LNCaP clone FGC (cell line): ENCODE results near the gene ASTN1.

Source experiments
- DNase-seq: peaks from one replicate; pipeline ENCODE4 v3.0.0-alpha.2; 2011; ENCODE audit warnings: low read depth
- H3K4me3 ChIP-seq: 2 replicates; pipeline ENCODE4 v1.5.1; 2011; ENCODE audit warnings: mild to moderate bottlenecking, low read depth, low read length, control low read depth
- TF ChIP-seq, protein P1 (sequence below): IDR thresholded peaks from 2 replicates; pipeline ENCODE4 v1.5.1; 2012; ENCODE audit warnings: mild to moderate bottlenecking; ENCODE audit not compliant: control insufficient read depth, insufficient read depth; ENCODE audit errors: extremely low read depth

ASTN1 gene

DNA sequence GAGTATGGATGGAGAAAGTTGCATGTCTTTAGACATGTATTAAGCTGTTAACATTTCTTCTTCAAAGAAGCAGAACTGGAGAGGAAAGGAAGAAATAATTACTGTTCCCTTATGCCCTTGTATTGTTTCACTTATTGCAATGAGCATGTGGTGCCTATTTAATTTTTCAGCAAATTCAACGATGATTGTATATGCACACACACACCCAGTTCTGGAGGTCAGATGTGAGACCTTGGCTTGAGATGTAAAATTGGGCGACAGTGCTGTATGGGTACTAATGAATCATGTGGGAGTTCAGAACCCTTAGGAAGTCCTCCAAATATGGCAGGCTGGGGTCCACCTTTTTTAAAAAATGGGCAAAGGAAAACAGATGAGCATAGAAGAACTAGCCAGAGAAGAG, 33.7 kb upstream of the ASTN1 start:
- TF ChIP-seq, protein P1, sequence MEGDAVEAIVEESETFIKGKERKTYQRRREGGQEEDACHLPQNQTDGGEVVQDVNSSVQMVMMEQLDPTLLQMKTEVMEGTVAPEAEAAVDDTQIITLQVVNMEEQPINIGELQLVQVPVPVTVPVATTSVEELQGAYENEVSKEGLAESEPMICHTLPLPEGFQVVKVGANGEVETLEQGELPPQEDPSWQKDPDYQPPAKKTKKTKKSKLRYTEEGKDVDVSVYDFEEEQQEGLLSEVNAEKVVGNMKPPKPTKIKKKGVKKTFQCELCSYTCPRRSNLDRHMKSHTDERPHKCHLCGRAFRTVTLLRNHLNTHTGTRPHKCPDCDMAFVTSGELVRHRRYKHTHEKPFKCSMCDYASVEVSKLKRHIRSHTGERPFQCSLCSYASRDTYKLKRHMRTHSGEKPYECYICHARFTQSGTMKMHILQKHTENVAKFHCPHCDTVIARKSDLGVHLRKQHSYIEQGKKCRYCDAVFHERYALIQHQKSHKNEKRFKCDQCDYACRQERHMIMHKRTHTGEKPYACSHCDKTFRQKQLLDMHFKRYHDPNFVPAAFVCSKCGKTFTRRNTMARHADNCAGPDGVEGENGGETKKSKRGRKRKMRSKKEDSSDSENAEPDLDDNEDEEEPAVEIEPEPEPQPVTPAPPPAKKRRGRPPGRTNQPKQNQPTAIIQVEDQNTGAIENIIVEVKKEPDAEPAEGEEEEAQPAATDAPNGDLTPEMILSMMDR, result no peak
- no peak overlapping the region for H3K4me3 ChIP-seq
- DNase-seq, result no peak

DNA sequence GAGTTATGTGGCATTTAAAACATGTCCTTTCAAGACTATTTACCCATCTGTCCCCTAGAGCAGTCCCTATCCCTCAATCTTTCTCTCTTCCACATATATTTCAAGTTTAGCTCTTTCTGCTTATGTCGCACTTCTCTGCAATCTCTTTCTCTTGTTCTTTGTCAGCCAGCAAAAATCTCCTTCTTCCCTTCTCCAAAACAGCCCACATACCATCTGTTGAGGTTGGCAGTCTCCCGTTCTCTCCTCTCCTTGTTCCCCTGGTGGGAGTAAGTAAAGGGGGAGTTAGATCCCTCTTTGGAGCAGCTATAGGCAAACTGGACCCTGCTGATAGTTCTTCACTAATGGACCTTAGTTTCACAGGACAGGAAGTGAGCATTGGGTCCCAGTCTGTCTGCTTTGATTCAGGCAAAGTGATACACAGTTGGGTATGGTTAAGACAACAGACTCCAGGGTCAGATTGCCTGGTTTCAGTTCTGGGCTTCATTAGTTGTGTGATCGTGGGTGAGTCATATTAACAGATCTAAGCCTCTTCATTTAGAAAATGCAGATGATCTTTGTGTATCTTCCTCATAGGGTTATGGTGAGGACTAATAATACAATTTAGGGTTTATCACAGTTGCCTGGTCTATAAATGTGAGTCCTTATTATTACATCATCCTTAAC, 25.9 kb upstream of the ASTN1 start:
- no peak overlapping the region for H3K4me3 ChIP-seq
- TF ChIP-seq, protein P1, result no peak
- DNase-seq, result no peak

DNA sequence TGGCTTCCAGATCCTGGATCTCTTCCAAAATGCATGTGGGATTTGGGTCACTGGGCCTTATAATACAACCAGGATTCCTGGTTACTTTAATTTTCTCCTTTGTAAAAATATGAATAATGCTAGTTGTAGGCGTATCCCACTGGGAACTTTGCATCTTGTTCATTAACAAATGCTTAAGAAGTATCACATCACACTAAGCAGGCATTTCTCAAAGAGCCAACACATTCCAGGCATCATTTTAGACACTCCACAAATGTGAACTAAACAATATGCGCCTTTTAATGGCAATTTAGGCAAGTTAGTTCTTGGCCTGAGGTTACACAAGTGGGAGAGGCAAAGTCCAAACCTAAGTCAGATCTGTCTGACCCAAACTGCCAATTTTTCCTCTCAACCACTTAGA, 22.1 kb upstream of the ASTN1 start:
- H3K4me3 ChIP-seq, result no peak overlapping the region
- no peak for DNase-seq
- TF ChIP-seq, protein P1, result no peak

DNA sequence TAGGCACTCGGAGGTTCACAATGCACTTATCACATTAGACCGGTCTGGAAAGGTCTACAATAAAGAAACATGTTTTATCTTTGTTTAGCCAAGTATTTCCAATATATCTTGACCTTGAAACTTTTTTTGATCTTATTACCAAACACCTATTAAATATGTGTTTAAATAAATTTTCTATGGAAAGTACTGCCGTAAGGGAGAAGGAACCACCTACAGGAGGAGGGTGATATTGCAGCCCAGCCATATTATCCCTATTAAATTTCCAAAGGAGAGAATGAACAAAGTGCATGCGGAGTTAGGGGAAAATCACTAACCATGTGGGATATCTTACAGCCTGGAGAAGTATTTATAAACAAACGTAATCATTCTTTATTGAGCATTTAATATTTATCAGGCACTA, 20.7 kb upstream of the ASTN1 start:
- no peak overlapping the region for H3K4me3 ChIP-seq
- DNase-seq, result no peak
- TF ChIP-seq, protein P1, result peak; percentile 51

DNA sequence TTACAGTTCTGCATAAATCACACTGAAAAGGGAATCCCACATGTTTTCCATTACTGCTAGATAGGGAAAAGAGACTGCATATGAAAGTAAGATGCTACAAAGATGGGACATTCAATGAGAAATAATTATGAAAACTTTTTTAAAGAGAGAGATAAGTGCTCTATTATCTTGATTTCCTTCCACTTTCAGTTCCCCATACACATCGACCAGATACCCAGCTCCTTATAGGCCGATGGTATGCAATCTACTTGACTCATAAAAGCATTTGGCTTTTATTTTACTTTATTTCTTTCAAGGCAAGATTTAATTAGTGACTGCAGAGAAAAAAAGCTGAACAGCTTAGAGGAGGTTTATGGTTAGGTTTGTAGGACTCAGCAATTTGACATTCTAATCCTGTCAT, 19.3 kb upstream of the ASTN1 start:
- H3K4me3 ChIP-seq, result no peak overlapping the region
- TF ChIP-seq, protein P1, result no peak
- DNase-seq, result no peak

DNA sequence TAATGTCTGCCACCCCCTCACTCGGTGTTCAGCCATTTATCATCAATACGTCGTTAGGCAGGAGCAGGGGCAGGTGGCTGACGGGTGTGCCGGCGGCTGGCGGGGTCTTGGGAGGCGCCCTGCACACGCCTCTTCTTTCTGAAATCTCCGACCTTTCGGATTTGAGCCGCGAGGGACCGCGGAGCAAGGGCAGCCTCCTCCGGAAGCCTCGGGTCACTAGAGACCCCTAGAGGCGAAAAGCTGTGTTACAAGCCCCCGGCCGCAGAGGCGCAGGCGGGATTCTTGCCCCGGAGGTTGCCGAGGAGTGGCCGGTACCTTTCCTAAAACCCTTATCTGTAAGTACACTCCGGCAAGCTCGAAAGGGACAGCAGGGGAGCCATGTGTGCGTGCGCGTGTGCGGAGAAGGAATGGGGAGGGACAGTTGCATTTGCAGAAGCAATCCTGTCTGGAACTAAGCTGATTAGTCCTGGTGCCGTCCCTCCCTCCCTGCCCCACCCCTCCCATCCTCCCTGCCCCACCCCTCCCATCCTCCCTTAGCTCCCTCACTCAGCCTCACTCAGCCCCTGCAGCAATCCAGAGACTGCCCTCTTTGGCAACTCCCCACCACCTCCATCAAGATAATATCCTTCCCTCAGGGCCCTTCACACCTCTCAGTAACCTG, 17.2 kb upstream of the ASTN1 start:
- H3K4me3 ChIP-seq, result no peak overlapping the region
- TF ChIP-seq, protein P1, result peak; percentile 74
- DNase-seq, result no peak

DNA sequence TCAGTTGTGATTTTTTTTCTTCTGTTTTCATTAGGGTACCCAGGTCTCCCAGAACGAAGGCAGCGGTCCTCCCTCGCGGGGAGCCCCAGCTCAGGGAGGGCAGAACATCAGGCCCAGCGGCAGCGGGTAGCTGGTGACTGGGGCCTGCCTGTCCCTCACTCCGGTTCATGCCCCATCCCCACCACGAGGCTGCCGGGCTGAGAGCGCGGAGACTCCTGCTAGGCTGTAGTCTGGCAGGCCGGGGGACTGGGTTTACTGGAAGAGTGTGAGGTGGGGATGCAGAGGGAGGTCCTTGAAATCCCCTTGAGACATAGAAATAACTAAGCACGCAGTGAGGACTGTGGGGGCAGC, 16.7 kb upstream of the ASTN1 start:
- no peak overlapping the region for H3K4me3 ChIP-seq
- TF ChIP-seq, protein P1, result no peak
- no peak for DNase-seq
